HAP-1 (cell line): Measurements from ENCODE around the gene CDK19.
"Not testable (repeated sequence)": the region's sequence is repeated elsewhere in the genome, so short reads cannot be mapped to it uniquely, and the experiment has no call there.

Experiments
- DNase-seq, 2 experiments: peaks; one replicate each; pipeline ENCODE4 v3.0.0-alpha.2; 2016 to 2020; ENCODE audit warnings: low spot score in 2 of 2
- H3K27me3 ChIP-seq: fragments of 250-450 bp; sonication (Bioruptor Pico); 2 replicates; pipeline ENCODE4 v1.5.1; 2020; ENCODE audit warnings: low read depth, mild to moderate bottlenecking, moderate library complexity
- H3K36me3 ChIP-seq: fragments of 250-450 bp; sonication (Bioruptor Pico); replicated peaks from 2 replicates; pipeline ENCODE4 v1.5.1; 2020; ENCODE audit warnings: mild to moderate bottlenecking
- H3K4me1 ChIP-seq: fragments of 250-450 bp; sonication (Bioruptor Pico); 2 replicates; pipeline ENCODE4 v1.5.1; 2020; ENCODE audit warnings: mild to moderate bottlenecking
- H3K4me3 ChIP-seq: fragments of 250-450 bp; sonication (Bioruptor Pico); 2 replicates; pipeline ENCODE4 v1.5.1; 2020; ENCODE audit warnings: mild to moderate bottlenecking, moderate library complexity
- H3K9me3 ChIP-seq: fragments of 250-450 bp; sonication (Bioruptor Pico); 2 replicates; pipeline ENCODE4 v1.5.1; 2020; ENCODE audit warnings: mild to moderate bottlenecking, moderate library complexity
- in situ Hi-C: fragments of 300-500 bp; cut with MboI; formaldehyde crosslinking; loops from 3 replicates; pipeline ENCODE4 v1.14.3; 2020; ENCODE audit warnings: low sequenced_read_pairs, inconsistent platforms, mixed read lengths

CDK19 gene

DNA sequence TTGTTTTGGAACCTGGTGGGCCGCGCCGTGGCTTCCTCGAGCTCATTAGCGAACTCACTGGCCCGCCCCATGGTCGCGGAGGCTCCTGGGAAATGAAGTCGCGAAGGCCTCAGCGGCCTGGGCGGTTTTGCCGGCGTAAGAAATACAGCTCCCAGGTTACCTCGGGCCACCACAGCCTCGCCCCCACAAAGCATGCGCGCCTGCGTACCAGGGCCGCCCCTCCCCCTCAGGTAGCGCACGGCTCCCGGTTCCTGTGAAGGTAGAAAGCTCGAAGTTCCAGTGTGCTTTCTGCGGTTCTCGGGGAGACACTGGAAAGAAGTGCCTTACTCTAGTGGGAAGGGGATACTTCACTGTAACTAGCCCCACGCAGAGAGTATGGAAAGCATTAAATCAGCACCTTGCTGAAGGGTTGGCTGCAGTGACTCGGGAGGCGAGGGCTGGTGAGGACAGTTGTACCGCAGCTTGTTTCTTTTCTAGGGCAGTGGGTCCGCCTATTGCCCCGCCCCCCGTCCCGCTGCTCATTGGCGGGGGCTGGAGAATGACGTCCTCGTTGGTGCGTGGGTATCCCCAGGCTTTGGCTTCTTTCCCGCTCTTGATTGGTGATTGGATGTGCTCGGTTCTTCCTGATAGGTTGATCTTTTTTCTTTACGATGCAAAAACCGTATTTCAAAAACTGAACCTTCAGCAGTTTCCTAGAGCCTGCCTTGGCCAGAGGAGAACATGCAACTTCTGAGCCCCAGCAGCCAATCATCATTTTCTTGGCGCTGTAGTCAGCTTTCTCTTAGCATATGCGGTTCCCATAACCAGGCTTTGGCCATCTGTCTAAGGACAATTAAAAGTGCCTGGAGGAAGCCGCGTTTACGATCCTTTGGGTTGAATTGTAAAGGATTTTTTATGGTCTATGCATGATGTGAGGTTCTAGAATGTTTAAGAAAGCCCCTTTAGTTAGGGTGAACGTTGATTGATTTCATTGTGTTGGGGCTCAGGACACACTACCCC is at the start of gene CDK19:
Gene CDK19, minus strand, starts transcription at position 59 of the 999 bp plus-strand sequence. CDS start 333 bp downstream, outside the sequence.
- Histone ChIP-seq H3K27me3 (no peaks in the 10 kb centered on the region), H3K9me3 (no peaks in the 10 kb centered on the region), H3K4me3 (peak within 1 kb of the TSS; percentile 77), H3K4me1 (peaks cover 15% of the 10 kb centered on the region), H3K36me3 (no peaks in the 10 kb centered on the region)
- in situ Hi-C loops: loop anchor here (5.0 kb wide), 1 partner anchor 62 kb away; no protein-coding TSS in a partner anchor
- peak; percentile 98 for DNase-seq

DNA sequence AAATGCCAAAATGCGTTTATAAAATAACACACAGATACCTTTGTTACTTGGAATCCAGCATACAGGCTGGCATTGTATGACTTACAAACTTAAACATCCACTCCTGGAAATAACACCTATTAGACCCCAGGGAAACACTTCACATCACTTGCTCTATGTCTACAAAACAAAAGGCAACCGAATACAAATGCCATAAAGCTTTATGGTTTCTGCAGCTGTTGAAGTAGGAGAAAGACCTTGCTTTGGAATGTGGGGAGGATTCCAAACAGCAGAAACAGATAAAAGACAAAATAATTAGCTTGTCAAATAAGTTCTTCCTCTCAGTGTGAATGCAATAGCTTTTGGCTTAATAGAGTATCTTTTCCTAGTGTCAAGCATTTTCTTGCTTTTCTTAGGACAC is 49.6 kb upstream of the CDK19 start:
- in situ Hi-C loops: no loop called here
- DNase-seq: peak in 1 of 2 experiments; percentile 67
- no peak overlapping the region for H3K4me3 ChIP-seq
- no peaks in the 10 kb centered on the region for H3K27me3 ChIP-seq
- H3K36me3 ChIP-seq: no peaks in the 10 kb centered on the region
- H3K9me3 ChIP-seq: no peaks in the 10 kb centered on the region
- H3K4me1 ChIP-seq: peaks cover 21% of the 10 kb centered on the region

DNA sequence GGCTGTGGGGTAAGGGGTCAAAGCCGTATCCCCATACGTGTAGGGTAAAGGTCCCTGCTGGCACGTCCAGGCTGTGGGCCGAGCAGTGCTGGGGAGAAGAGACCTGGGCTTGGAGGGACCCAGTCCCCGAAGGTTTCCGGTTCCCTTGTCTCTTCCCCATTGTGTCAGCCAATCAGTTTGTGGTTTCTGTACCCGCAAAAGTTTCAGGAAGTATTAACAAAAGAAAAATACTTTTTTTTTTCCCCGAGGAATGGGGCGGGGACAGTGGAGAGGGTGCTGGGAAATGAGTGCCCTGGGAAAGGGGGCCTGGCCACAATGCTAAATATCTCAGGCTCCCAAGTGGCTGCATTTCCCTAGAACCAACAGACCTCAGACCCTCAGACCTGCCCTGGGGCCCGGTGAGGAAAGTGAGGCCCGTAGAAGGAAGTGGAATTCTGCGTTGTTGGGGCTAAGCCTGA is 44.1 kb upstream of the CDK19 start:
- Histone ChIP-seq H3K9me3 (no peaks in the 10 kb centered on the region), H3K27me3 (no peaks in the 10 kb centered on the region), H3K4me1 (peaks cover 1% of the 10 kb centered on the region), H3K4me3 (no peak overlapping the region), H3K36me3 (no peaks in the 10 kb centered on the region)
- in situ Hi-C loops: no loop called here
- no peak for DNase-seq

DNA sequence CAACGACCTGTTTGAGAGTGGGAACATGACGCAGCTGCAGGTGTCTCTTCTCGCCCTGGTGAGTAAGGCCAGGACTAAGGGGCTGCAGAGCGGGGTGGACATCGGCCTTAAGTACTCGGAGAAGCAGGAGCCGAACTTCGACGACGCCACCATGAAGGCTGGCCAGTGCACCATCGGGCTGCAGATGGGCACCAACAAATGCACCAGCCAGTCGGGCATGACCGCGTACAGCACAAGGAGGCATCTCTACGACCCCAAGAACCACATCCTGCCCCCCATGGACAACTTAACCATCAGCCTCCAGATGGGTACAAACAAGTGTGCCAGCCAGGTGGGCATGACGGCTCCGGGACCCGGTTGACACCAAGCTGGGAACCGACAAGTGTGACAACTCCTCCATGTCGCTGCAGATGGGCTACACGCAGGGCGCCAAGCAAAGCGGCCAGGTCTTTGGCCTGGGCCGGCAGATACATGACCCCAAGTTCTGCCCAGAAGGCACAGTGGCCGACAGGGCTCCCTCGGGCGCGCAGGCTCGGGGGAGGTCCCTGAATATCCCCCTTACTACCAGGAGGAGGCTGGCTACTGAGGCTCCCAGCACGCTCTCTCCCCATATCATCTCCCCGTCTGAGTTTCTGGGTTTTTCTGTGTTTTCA is 43.4 kb upstream of the CDK19 start:
- Histone ChIP-seq H3K4me3 (no peak overlapping the region), H3K4me1 (no peaks in the 10 kb centered on the region), H3K9me3 (no peaks in the 10 kb centered on the region), H3K36me3 (no peaks in the 10 kb centered on the region), H3K27me3 (no peaks in the 10 kb centered on the region)
- in situ Hi-C loops: no loop called here
- DNase-seq: no peak

DNA sequence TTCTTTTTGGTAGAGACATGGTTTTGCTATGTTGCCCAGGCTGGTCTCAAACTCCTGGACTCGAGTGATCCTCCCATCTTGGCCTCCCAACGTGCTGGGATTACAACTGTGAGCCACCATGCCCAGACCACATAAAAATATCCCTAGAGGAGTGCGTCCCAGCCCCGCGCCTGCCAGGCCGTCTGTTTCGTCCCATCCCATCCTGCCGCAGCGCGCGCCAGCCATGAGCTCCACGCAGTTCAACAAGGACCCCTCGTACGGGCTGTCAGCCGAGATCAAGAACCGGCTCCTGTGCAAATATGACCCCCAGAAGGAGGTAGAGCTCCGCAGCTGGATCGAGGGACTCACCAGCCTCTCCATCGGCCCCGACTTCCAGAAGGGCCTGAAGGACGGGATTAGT is 42.7 kb upstream of the CDK19 start:
- Histone ChIP-seq H3K4me3 (no peak overlapping the region), H3K27me3 (no peaks in the 10 kb centered on the region), H3K36me3 (no peaks in the 10 kb centered on the region), H3K9me3 (no peaks in the 10 kb centered on the region), H3K4me1 (no peaks in the 10 kb centered on the region)
- no peak for DNase-seq
- in situ Hi-C loops: no loop called here

DNA sequence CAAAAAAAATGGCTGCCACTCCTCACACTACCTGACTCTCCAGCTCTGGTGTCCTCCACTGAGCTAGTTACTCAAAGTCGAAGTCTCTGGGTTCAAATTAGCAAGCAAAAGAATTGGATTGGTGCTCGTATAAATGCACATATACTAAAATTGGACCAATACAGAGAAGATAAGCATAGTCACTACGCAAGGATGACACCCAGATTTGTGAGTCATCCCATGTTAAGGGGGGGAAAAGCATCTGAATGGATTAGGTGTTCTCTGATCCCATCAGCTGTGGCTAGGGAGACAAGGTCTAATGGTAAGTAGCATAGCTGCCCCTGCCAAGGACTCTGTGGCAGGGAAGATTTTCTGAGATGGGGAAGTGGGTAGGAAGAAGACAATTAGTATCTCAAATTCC is 41.0 kb upstream of the CDK19 start:
- no peaks in the 10 kb centered on the region for H3K36me3 ChIP-seq
- H3K4me1 ChIP-seq: no peaks in the 10 kb centered on the region
- in situ Hi-C loops: no loop called here
- H3K27me3 ChIP-seq: no peaks in the 10 kb centered on the region
- H3K9me3 ChIP-seq: no peaks in the 10 kb centered on the region
- no peak overlapping the region for H3K4me3 ChIP-seq
- no peak for DNase-seq

DNA sequence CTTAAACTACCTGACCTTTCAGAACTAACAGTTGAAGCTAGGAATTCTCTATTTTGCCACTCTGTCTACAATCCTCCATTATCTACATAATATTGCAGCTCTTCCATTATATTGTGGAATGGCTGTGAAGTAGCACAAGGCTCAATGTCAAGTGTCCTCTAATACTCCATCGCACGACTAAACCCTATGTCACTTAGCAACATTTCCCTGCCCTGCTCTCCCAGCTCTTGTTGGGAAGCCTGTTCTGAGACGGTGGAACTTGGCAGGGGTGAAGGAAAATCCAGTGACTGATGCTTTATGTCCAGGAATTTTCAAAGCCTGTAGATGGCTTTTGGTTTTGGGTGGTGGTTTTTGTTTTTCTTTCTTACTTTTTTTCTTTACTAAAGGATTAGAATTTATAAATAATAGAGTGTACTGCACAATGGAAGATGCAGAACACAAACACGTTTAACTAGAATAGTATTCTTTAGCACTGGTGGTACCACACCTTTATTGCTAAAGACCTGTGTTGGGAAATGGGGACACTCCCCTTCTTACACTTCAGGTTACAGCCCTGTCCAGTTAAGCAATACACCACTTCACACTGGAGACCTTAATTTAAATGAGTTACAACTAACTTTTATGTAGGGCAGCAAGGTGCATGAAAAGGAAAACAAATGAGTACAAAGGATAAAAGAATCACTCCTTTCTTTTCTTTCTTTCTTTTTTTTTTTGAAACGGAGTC is 38.6 kb upstream of the CDK19 start:
- no peaks in the 10 kb centered on the region for H3K36me3 ChIP-seq
- in situ Hi-C loops: no loop called here
- no peaks in the 10 kb centered on the region for H3K27me3 ChIP-seq
- no peaks in the 10 kb centered on the region; the same call in 1 of the 2 replicates for H3K4me1 ChIP-seq
- no peak overlapping the region for H3K4me3 ChIP-seq
- H3K9me3 ChIP-seq: no peaks in the 10 kb centered on the region
- DNase-seq: no peak

DNA sequence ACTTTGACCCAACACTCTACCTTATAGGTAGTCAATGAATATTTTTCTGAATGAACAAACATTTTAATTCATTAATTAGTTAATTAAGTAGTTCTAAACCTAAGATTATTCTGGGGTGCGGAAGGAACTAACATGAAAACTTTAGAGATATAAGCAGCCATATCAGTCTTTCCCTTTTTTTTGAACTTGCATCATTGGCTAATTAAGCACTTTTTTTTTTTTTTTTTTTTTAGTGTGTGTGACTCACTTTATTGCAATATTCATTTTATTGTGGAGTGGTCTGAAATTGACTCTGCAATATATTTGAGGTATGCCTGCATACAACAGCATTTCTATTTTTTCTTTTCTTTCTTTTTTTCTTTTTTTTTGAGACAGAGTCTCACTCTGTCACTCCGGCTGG is 37.5 kb upstream of the CDK19 start:
- Histone ChIP-seq H3K4me3 (no peak overlapping the region), H3K4me1 (no peaks in the 10 kb centered on the region; the same call in 1 of the 2 replicates), H3K27me3 (no peaks in the 10 kb centered on the region), H3K9me3 (no peaks in the 10 kb centered on the region), H3K36me3 (no peaks in the 10 kb centered on the region)
- DNase-seq: no peak
- in situ Hi-C loops: no loop called here

DNA sequence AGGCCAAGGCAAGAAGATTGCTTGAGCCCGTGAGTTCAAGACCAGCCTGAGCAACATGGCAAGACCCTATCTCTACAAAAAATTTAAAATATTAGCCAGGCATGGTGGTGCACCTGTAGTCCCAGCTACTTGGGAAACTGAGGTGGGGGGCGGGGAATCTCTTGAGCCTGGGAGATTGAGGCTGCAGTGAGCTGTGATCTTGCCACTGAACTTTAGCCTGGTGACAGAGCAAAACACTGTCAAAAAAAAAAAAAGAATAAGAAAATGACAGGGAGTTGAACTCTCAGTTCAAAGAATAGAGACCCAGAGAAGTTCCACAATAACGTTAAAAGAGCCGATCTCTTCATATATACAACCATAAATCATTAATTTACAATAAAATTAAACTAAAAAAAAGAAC is 34.5 kb upstream of the CDK19 start:
- no peaks in the 10 kb centered on the region for H3K9me3 ChIP-seq
- H3K27me3 ChIP-seq: no peaks in the 10 kb centered on the region
- H3K4me1 ChIP-seq: no peaks in the 10 kb centered on the region; the same call in 1 of the 2 replicates
- in situ Hi-C loops: no loop called here
- DNase-seq: no peak
- no peaks in the 10 kb centered on the region for H3K36me3 ChIP-seq
- no peak overlapping the region for H3K4me3 ChIP-seq

DNA sequence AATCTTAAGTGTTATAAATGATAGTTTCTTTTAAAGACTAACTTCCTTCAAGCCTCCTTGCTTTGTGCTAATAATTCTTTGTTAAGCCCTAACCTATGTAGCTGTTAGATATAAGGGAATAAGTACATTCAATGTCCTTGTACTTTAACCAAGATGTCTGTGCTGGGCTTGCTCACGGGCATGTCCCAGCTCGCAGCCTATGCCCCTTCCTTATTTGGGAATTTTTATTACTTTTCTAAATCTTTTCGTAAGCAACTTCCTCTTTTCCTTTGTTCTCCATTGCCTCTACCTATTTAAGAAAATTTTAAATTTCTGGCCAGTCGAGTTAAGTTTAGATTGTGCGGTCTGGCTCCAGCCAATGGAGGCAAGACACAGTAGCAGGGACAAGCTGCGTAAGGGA is 26.0 kb upstream of the CDK19 start:
- Histone ChIP-seq H3K36me3 (no peaks in the 10 kb centered on the region), H3K4me3 (no peak overlapping the region), H3K9me3 (no peaks in the 10 kb centered on the region), H3K27me3 (no peaks in the 10 kb centered on the region), H3K4me1 (no peaks in the 10 kb centered on the region)
- DNase-seq: no peak
- in situ Hi-C loops: no loop called here

DNA sequence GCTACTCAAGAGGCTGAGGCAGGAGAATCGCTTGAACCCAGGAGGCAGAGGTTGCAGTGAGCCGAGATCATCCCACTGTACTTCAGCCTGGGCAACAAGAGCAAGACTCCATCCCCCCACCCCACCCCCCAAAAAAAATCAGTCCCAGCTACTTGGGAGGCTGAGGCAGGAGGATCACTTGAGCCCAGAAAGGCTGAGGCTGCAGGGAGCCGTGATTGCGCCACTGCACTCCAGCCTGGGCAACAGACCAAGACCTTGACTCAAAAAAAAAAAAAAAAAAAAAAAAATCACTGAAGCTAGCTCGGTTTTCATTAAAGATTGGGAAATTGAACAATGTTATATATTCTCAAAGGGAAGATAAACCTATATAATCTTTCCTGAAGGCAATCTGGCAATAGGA is 20.5 kb upstream of the CDK19 start:
- H3K4me1 ChIP-seq, H3K9me3 ChIP-seq, in situ Hi-C loops, DNase-seq, H3K27me3 ChIP-seq, H3K4me3 ChIP-seq, H3K36me3 ChIP-seq: not testable (repeated sequence)

DNA sequence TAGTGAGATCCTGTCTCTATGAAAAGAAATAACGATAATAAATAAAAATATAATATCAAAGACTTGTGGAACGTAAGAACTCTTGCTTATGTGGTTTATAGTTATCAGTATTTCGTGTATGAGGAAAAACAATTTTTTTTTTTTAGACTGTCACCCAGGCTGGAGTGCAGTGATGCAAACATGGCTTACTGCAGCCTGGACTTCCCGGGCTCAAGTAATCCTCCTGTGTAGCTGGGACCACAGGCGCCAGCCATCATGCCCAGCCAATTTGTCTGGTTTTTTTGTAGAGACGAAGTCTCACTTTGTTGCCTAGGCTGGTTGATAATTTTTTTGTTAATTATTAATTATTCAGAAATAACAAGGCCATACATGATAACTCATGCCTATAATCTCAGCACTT is 18.6 kb upstream of the CDK19 start:
- Histone ChIP-seq H3K9me3 (no peaks in the 10 kb centered on the region), H3K27me3 (no peaks in the 10 kb centered on the region), H3K4me3 (no peak overlapping the region), H3K36me3 (no peaks in the 10 kb centered on the region), H3K4me1 (no peaks in the 10 kb centered on the region)
- DNase-seq: no peak
- in situ Hi-C loops: no loop called here

DNA sequence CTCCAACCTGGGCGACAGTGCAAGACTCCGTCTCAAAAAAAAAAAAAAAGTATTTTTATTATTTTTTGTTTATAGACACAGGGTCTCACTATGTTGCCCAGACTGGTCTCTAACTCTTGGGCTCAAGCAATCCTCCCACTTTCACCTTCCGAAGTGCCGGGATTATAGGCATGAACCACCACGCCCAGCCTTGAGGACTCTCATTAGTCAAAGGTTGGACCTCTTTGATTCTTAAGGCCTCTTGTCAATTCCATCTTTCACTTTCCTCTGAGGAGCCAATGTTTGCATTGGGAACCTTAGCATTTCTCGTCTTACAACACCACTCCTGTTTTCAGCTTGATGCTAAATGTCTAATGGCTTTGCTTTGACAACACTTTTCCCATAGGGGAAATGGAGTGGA is 16.1 kb upstream of the CDK19 start:
- in situ Hi-C loops: no loop called here
- H3K36me3 ChIP-seq: no peaks in the 10 kb centered on the region
- no peak for DNase-seq
- no peaks in the 10 kb centered on the region for H3K4me1 ChIP-seq
- H3K27me3 ChIP-seq: no peaks in the 10 kb centered on the region
- H3K9me3 ChIP-seq: no peaks in the 10 kb centered on the region
- no peak overlapping the region for H3K4me3 ChIP-seq
